ENCODE results near the gene MACROD2.
A peak's percentile ranks its signal among the peaks of the same experiment; 100 is the strongest.
"Not testable (repeated sequence)": the region's sequence is repeated elsewhere in the genome, so short reads cannot be mapped to it uniquely, and the experiment has no call there.

Gene MACROD2

DNA sequence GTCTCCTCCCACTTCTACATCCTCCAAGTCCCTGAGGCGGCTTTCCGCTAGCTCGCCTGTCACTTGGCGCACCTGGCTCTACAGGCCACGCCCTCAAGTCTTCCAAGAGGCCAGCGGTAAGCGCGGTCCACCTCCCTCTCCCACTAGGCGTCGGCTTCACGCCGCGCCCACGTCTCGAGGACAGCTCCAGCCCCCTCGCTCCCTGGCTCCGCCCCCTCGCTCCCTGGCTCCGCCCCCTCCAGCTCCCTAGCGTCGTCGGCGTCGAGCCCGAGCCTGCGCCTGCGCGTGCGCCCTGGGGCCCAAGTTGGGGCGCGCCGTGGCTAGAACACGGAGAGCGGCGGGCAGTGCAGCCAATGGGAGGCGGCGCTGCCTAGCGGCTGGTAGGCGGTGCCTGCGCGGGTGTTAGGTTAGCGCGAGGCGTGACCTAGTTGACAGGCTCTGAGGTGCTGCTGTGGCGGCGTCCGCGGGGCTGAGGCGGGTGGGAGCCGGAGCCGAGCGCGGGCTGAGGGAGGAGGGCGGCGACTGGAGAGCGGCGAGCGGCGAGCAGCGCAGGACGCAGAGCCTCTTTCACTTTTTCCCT, at the start of gene MACROD2:
TSS of gene MACROD2 (plus strand) at position 431 of the 580 bp plus-strand sequence.
- DNase-seq = peak; percentile 100

DNA sequence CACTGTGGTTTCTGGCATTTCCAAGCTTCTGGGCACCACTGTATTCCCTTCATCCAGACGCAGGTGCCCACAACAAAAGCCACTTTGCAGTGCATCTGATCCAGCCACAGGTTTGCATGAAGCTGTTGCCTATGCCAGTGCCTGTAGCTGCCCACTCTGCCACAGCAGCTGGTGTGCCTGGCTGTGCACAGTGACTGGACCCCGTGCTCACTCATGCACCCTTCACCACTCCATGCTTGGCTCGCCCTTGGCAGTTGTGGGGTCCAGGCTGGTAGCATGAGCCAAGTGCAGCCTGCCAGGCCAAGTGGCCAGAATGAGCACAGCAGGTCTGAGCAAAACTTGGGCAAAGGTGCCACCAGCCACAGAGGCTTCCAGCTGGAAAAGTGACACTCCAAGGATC, 47.6 kb upstream of the MACROD2 start:
- no peak for DNase-seq

DNA sequence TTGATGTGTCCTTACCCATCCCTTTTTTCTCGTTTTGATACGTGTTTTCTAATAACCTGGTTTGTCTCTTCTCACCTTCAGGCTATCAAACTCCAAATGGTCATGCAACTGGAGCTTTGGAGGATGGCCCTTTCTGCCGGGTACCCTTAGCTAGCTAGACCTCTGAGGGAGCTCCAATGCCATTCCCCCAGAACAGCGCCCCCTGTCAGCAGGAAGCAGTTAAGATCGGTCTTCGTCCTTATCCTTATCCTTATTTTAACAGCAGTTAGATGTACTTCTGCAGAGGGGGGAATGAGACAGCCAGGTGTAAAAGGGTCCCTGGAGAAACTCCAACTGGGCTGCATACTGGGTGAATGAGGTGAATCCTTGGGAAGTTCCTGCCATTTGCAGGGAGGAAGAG, 42.1 kb upstream of the MACROD2 start:
- no peak for DNase-seq

DNA sequence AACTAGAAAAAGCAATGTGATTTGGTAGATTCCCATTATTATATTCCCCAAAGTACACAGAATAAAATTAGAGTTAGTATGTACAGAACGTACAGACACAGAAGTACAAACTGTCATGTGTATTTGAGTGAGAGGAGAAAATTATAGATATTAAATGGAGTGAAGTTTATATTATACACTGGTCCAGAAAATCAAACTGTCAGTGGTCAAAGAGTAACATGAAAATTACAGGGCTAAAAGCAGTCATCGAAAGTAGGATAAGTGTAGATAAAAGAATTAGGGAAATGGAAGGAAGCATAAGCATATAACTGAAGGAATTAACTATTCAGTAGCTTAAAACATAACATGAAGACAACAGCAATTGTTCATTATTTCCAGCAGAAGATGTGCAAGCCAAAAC, 35.2 kb upstream of the MACROD2 start:
- DNase-seq = no peak

DNA sequence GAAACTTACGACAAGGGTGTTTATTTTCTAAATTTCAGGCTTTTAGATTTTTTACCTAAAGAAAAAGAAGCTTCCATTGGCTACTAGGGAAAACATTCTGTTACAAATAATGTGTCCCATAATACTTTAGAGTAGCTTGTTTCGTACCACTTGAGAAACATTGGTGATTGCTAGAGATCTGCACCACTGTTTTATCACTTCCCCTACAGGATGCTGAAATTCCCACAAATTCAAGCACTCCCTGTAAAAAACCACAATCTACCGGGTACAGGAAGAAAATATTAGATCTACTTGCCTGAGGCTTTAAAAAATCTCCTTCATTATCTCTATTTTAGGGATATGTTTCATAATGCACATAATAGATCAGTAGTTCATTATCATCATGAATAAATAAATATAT, 34.8 kb upstream of the MACROD2 start:
- DNase-seq = no peak

DNA sequence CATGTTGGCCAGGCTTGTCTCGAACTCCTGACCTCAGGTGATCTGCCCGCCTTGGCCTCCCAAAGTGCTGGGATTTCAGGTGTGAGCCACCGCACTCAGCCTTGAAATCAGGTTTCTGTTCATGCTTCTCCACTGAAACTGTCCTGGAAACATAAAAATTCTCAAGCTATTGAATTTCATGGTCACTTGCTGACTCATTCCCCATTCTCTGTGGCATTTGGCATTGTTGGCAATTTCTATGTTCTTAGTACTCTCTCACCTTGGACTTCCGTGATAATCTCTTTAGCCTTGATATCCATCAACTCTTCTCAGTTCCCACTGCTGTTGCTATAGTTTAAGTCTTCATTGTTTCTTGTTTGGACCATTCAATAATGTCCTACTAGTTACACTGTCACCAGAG, 11.1 kb upstream of the MACROD2 start:
- no peak for DNase-seq

DNA sequence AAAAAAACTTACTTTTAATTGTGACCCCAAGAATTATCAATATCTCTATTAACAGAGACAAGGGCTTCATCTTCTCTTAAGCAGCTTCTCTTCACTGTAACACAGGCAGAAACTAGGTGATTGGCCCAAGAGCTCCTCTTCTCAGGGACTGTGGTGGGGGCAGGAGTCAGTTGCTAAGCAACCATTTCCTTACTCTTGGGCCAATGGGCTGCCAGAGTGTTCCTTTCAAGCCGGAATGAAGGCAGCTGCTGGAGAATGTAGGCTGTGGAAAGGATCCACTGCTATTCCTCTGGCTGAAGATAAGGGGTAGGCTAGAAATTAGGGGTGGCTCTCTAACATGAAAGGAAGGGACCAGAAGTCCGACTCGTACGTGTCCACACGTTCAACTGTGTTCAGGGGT, 4.9 kb upstream of the MACROD2 start, which contains the start of gene SEL1L2:
TSS of gene SEL1L2 (minus strand) at position 150 of the 400 bp plus-strand sequence. CDS start at position 70, 80 bp downstream.
- DNase-seq = peak; percentile 15 to 17

DNA sequence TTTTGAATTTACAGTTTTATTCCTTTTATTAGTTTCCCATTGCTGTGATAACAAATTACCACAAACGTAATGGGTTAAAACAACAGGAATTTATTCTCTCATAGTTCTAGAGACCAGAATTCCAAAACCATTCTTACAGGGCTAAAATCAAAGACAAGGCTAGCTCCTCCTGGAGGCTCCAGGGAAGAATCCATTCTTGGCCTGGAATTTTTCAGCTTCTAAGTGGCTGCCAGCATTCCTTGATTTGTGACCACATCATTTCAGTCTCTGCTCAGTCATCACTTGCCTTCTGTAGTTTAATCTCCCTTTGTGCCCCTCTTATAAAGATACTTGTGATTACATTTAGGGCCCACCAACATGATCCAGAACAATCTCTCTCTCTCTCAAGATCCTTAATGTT, 4.0 kb upstream of the MACROD2 start:
- DNase-seq = no peak

DNA sequence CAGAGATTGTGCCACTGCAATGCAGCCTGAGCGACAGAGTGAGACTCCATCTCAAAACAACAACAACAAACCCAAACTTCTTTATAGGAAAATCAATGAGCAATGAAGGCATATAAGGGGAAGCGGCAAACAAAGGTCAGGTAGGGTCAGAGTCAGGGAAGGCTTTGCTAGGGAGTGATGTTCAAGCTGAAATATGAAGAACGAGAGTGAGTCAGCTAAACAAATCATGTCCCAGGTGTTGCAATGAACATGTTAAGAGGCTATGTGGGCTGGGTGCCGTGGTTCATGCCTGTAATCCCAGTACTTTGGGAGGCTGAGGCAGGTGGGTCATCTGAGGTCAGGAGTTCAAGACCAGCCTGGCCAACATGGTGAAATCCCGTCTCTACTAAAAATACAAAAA, 3.4 kb upstream of the MACROD2 start:
- DNase-seq = not testable (repeated sequence)

DNA sequence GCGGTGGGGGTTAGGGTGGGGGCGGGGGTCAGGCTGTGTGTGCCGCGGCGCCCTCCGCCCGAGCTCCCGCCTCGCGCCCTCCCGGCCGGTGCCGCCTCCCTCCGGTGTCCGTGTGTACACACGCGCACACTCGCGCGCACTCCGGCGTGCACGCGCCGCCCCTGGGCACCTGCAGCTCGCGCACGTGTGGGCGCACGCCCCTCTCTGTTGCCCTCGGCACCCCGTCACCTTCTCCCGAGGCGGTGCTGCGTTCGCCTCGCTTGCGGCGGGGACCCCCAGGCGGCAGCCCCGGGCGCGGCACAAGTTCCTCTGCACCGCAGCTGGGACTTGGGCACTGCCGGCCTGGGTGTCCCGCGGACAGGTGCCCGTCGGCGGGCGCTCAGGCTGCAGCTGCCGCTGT, 525 bp downstream of the MACROD2 start:
- peak; percentile 50 to 67 for DNase-seq

DNA sequence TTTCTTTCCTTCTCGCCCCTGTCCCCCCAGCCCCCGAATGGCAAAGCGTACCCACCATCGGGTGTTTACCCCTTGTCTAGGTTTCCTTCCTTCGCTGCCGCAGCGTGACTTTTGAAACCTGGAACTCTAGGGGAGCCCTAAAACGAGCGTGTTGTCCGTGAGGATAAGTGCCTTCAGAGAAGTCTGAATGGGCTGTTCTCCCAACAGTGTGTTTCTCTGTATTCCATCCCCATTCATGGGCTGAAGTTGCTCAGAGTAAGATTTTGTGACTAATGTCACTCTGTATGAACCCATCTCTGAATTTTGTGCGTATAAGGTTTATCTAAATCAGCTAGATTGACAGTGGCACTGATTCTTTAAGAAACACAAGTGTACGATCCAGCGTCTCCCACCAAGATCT, 949 bp downstream of the MACROD2 start:
- DNase-seq = peak in 1 of 2 experiments; percentile 50

DNA sequence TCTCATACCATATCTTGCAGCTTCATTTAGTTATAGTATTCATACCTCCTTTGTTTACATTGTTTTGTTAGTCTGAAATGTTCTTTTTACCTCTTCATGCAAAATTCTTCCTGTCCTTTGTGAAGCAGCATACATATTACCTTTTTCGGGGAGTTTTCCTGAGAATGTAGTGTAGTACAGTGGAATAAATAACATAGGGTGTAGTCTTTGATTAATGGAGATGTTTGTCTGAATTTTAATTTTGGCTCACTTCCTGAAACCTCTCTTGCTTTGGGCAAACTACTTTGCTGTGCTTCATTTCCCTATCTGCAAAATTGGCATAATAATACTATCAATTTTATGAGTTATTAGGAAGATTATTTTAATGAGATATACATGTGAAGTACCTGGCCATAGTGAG, 5.6 kb downstream of the MACROD2 start:
- no peak for DNase-seq

DNA sequence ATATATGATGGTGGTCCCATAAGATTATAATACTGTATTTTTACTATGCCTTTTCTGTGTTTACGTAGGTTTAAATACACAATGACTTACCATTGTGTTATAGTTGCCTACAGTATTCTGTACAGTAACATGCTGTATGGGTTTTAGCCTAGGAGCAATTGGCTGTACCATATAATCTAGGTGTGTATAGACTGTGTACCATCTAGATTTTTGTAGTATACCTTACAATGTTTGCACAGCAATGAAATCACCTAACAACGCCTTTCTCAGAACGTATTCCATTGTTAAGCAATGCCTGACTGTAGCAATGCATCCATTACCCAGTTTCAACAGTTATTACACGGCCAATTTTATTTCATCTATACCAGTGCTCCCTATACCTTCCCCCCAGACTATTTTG, 10.7 kb downstream of the MACROD2 start:
- no peak for DNase-seq

DNA sequence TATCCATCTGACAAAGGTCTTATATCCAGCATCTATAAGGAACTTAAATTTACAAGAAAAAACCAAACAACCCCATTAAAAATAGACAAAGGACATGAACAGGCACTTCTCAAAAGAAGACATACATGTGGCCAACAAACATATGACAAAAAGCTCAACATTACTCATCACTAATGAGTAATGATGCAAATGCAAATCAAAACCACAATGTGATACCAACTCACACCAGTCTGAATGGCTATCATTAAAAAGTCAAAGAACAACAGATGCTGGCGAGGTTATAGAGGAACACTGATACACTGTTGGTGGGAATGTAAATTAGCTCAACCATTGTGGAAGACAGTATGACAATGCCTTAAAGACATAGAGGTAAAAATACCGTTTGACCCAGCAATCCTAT, 13.9 kb downstream of the MACROD2 start:
- DNase-seq = no peak

DNA sequence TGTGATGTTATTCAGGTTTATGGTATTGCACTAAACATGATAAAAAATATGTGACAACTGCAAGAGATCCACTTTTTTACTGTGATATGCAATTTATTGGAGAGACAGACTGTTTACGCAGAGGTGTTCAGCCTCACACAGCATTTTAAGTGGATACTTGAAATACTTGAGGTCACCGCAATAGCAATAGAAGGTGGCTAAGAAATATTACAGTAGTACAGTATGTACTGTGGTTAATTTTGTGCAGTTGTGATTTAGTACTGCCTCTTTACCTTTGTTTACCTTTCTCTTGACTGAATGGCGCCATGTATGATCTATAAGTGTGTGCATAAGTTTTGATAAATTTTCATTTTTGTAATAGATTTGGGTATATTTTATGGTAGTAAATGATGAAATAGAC, 17.4 kb downstream of the MACROD2 start:
- DNase-seq = no peak

DNA sequence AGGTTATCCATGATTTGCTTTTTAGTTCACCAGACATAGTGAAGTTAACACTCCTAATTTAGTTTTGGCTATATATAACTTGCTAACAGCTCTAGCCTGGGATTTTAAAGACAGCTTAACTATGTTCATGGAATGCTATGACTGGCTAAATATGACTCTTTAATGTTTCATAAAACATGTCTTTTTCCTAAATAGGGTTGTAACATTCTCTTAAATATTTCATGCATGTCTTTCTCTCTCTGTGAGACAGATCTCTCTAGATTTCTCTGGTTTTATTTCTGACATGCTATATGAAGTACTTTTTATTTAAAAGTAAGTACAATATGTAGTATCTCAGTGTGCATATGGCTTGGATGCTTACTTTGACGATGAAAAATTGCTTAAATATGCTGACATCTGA, 35.7 kb downstream of the MACROD2 start:
- no peak for DNase-seq

DNA sequence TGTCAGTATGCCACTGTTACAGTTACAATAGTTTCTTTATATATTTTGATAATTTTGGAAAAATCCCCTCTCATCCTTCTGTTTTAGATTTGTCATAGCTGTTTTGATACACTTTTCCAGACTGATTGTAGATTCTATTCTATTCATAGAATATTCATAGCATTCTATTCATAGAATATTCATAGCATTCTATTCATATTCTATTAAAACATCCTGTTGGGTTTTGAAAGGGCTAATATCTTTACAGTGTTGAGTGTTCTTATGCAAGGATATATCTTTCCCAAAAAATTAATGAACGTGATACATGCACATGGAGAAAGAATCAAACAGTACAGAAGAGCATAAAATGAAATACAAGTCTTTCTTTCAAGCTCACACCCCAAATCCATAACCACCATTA, 38.0 kb downstream of the MACROD2 start:
- DNase-seq = no peak

DNA sequence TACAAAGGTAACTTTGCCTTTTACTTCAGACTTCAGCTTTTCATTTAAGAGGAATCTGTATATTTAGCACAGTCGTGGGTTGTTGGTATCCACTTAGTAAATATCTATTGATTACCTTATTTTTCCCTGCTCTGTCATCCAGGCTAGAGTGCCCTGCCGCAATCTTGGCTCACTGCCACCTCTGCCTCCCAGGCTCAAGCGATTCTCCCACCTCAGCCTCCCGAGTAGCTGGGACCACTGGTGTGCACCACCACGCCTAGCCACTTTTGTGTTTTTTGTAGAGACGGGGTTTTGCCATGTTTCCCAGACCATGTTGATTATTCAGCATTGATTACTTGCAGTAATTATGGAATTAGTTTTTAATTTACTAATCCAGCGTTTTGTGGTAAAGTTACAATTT, 41.3 kb downstream of the MACROD2 start:
- no peak for DNase-seq

DNA sequence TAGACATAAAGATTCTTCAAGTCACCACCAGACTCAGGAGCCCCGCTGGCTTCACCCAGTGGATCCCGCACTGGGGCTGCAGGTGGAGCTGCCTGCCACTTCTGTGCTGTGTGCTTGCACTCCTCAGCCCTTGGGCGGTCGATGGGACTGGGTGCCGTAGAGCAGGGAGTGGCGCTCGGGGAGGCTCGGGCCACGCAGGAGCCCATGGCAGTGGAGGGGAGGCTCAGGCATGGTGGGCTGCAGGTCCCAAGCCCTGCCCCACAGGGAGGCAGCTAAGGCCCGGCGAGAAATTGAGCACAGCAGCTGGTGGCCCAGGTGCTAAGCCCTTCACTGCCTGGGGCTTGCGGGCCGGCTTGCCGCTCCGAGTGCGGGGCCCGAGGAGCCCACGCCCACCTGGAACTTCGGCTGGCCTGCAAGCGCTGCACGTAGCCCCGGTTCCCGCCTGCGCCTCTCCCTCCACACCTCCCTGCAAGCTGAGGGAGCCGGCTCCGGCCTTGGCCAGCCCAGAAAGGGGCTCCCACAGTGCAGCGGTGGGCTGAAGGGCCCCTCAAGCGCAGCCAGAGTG, 49.5 kb downstream of the MACROD2 start:
- DNase-seq = not testable (repeated sequence)

DNA sequence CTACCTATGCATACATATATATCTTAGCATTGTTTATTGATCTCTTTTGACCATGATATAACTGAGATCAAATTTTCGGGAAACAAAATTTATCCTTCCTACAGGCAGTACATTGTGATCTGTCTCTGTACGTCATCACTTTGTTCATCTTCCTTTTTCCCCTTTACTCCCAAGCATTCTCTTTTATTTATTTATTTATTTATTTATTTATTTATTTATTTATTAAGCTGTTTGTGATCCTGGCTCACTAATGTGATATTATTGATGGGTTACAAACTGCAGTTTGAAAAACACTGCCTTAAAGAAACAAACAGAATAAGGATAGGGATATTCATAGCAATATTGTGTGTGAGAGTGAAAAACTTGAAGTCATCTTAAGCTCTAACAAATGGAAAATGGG, 51.2 kb downstream of the MACROD2 start:
- no peak for DNase-seq

DNA sequence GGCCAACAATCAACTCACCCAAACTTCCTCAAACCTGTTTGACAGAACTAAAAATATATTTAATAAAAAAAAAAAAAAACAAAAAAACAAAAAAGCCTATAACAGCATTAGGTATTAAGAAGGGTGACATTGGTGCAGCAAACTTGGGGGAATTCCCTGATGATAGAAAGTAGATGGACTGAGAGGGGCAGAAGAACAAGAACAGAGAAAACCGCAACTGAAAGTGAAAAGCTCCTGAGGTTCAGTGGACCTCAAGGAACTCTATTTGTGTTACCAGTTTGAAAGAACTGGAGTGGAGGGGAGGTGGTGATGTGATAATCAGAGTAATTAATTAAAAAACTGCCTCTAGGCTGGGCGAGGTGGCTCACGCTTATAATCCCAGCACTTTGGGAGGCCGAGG, 53.8 kb downstream of the MACROD2 start:
- DNase-seq = no peak

DNA sequence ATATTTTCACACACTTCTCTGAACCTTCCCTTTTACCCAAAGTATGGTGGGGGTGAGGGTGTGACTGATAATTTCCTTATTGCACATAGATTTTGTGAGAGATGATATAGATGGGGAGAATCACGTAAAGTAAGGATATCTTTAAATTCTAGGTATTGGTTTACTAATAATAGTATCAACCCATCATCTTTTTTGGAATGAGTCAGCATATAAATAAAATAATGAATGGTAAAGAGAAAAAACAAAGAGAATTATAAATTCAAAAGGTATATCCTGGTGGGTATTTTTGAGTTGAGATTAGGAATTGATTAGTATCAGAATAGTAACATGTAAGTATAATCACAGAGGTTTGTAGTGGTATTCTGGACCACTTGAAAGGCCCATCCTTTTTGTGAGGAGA, 56.1 kb downstream of the MACROD2 start:
- no peak for DNase-seq

DNA sequence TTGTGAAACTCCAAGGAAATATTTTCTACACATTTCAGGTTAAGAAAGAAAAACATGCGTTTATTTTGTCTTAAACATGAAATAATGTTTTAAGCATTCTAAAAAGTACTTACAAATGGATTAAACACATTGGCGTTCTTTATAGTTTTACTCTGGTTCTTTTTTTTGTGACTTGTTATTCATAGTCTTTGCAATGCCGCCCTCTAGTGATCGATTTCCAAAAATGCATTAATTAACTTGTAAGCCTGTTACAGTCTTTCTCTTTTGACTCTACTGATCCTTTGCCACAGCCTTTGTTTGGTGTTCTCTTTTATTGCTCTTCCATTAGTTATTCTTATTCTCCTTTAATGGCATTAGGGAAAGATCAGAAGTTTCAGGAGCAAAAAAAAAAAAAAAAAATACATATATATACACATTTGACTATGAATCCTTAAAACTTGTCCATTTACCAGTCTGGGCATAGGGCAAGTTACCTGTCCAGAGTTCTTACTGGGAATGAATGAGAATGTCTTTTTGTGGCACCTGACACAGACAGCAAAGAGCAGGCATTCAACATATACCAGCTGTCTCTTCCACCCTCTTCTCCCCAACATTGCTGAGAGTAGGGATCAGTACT, 59.9 kb downstream of the MACROD2 start:
- DNase-seq = peak; percentile 54 to 63

DNA sequence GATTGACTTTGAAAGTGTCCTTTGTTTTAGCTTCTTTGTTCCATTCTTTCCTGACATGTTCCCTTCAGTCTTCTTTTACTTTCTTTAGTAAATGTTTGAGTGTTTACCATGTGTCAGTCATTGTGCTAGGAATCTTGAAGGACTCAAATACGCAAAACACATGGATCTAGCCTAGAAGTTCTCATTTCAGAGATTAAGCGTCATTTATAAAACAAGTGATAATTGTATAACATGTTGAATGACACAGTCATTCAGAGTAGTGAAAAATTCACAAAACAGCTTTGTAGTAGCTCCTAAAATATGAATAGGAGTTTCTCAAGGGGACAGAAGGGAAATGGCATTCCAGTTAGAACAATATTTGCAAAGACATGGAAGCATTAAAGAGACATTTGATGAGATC, 66.9 kb downstream of the MACROD2 start:
- DNase-seq = no peak

DNA sequence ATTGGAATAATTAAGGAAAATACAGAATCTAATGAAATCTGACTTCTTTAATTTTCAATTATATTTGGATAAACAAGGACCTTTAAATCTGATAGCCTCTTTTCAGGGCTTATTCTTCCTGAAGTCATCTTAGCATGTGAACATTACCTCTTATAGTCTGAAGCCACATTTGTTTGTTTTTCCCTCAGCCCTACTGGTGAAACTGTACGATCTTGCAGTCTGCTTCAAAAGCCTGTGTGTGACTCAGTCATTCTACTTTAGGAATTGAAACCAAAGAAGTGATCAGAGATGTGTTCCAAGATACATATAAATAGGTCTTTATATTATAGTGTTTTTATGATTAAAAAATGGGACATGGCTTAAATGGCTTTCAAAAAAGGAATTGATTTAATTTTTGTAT, 67.5 kb downstream of the MACROD2 start:
- no peak for DNase-seq
